ENCODE measurements around the gene DOCK1.
"Not testable (repeated sequence)": the region's sequence is repeated elsewhere in the genome, so short reads cannot be mapped to it uniquely, and the experiment has no call there.

The DOCK1 gene

DNA sequence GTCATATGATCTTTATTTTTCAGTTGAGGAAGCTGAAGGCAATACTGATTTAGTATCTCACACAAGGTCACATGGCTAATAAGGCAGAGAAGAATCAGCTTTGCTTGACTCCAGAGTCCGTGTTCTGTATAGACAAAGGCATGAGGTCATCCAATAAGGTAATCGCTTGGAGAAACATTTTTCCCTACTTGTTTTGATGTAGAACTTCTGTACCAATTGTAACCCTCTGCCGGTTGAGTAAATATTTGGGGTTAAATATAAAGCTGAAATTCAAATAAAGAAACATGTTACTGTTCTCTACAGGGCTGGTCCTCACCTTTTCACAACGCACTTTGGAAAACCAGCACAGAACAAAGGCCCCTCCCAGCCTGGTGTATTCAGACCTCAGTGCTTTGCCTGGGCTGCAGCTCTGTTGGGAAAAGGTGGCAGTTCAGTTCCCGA lies 374.1 kb downstream of the DOCK1 start:
- no peak for DNase-seq (ENCODE audit: low spot score)

DNA sequence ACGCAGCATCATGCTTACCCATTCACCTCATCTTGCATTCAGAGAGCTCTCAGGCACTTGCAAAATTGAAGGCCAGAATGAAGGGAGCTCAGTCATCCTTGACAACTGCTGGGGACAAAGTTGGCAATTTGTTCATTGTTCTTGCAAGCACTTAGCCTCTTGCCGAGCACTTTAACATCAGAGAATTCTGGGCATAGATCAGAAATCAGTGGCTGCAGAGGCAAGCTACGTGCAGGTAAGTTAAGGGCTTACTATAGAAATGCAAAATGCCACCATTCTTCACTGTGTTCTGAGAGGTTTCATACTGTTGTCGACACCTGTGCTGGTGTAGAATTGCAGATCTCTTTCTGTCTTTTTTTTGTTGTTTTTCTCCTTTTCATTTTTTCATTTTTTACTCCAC lies 375.2 kb downstream of the DOCK1 start:
- DNase-seq (ENCODE audit: low spot score), result no peak

DNA sequence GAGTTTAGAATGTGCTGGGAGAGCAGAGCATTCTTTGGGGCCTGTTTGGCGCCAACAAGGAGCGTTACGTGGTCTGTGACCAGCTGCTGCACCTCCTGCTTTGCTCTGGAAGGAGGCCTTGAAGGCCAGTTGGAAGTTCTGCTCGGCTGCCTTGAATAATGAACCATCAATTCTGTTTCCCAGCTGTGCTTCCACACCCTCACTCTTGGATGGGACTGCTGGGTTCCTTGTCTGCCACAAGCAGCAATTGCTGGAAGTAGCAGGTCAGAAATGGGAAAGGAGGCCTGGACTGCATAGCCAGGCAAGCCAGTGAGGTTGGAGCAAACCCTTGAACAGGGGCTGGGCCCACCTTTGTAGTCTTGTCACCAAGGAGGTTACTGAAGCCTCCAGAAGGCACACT lies 377.8 kb downstream of the DOCK1 start:
- DNase-seq (ENCODE audit: low spot score), result no peak

DNA sequence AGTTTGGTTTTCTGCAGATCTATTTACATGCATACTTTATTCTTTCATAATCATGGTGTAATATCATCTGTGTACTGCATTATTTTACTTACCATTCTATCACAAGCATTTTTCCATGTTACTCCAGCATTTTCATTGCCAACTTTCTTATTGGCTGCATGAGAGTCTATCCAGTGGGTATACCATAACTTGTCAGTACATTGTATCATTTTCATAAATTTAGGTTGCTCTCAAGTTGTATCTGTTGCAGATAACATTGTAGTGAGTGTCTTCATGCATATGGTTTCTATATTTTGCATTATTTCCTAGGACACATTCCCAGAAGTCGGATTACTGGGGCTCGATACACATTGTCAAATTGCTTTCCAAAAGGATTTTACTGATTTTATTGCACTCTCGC lies 378.3 kb downstream of the DOCK1 start:
- no peak for DNase-seq (ENCODE audit: low spot score)

DNA sequence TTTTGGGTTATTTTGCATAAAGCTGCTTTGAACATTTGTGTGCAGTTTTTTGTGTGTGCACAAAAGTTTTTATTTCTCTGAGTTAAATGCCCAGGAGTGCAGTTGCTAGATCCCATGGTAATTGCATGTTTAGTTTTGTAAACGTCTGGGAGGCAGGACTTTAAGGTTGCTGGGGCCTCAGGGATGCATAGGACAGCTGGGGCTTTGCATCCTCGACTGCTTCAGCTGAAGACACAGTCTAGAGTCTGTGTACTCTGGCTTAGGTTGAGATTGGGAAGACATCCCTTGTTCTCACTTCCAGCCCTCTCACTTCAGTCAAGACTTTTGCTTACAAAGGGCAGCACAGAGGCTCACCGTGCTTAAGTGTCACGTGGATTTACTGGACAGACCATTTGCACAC lies 385.6 kb downstream of the DOCK1 start:
- no peak for DNase-seq (ENCODE audit: low spot score)

DNA sequence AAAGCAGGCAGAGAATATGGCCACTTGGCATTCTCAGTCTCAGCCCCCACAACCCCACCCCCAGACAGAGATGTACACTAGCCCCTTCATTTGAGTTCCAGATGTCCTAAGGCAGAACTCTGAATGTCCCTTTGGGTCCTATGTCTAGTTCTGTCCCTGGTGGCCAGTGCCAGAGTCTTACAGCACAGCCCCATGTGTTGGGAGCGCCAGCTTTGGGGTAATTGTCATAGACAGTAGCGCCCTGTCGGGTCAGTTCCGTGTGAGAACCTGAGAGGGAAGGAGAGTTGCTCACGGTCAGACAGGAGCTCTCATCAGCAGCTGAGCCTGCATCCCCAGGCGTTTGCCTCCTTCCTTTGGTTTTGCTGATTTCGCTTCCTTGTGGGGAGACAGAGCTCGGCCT lies 386.1 kb downstream of the DOCK1 start:
- DNase-seq (ENCODE audit: low spot score), result no peak

DNA sequence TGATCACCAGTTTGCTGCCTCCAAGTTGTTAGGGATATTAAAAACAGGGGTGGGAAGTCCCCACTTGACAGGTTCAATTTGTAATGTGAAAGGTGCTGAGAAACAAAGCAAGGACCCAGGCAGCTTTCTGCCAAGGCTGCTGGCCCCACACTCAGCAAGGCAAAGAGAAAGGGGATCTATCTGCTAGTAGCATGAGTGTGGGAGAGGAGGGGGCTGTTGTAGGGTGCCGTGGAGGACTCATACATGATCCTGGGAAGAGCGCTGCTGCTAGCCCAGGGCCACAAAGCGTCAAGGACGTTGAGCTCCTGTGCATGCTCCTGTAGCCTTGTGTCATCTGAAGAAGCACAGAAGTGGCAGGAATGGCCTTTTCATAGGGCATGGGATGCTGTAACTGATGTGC lies 387.7 kb downstream of the DOCK1 start:
- no peak for DNase-seq (ENCODE audit: low spot score)

DNA sequence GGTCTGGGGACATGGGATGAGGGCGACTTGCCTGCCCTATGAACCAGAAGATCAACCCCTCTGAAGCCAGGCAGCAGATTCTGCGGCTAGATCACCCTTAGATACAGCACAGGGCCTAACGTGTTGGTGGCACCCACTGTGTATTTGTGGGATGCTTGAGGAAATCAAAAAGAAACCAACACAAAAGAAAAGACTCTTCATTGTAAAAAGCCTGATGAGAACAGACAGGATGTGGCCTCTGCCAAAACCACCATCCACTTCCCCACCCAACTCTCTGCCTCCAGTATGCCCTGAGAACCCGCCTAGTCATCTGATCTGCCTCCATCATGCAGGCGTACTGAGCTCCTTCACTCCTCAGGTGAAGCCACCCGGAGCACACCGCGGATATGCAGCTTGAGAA lies 388.4 kb downstream of the DOCK1 start:
- no peak for DNase-seq (ENCODE audit: low spot score)

DNA sequence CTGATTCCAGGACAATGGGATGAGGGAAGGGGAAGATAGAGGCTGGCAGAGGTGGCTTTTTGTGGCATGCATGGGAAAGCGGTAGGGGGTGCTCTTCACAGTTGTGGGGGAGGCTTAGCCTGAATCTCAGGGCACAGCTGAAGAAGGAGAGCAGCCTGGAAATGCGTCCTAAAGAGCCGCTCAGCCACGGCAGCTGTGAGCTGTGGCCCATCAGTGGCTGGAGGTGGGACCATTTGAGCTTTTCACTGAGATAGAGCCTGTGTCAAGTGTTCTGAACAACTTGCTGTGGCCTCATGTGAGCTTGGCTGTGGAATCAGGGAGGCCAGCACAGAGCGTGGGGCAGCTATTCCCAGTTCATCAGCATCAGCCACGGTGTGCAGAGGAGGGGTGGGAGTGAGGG lies 391.5 kb downstream of the DOCK1 start:
- no peak for DNase-seq (ENCODE audit: low spot score)

DNA sequence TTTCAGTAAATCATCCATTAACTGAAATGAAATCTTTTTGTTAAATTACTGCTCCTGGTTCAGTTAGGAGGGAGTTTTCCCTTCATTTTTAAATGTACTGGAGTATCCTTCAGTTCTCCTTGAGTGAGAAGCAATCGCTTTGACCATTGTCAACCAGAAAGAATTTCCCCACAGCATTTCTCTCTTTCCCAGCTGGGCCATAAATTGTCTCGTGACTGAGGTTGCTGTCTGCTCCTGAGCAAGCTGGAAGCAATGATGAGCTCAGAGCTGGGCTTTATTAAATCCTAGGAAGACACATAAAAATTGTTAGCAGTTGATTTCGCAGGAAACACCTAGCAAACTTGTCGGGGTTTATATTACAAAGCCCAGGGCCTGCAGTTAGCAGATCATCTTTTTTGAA lies 393.2 kb downstream of the DOCK1 start:
- no peak for DNase-seq (ENCODE audit: low spot score)

DNA sequence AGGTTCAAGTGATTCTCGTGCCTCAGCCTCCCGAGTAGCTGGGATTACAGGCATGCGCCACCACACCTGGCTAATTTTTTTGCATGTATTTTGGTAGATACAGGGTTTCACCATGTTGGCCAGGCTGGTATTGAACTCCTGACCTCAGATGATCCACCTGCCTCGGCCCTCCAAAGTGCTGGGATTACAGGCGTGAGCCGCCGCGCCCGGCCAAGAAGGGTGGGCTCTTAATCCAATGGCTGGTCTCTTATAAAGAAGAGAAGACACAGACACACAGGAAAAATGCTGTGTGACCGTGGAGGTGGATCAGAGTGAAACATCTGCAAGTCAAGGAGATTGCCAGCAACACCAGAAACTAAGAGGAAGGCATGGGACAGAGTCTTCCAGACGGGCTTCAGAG lies 394.0 kb downstream of the DOCK1 start:
- not testable (repeated sequence) for DNase-seq (ENCODE audit: low spot score)

DNA sequence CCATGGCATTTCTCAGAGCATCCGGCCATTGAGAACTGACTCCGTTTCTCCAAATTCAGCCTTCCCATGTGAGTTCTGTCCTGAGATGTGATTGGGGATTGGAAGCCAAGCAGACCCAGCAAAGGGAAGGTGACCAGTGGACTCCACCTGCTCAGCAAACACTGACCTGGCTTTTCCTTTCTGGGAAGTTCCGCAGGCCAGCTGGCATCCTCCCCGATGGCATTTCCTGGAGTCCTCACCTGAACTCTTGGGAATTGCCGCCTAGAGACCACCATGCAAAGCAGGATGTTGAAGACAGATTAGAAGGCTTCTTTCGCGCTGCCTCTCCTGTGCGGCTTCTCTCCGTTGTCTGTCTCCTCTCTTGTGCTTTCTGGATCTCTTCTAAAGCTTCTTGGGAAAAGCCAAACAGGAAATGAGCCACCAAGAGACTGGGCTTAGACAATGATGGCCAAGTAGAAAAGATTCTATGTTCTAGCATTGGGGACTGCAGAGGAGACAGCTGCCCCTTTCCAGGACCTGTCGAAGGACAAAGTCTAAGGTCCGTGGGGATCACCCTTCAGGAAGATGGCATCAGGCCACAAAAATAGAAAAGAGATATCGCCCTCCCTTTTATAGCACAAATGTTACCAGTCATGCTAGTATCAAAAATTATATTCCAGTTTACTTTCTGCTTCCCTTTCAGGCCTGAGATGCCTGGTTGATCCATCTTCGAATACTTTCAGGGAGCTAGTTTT lies 394.9 kb downstream of the DOCK1 start:
- DNase-seq (ENCODE audit: low spot score), result no peak

DNA sequence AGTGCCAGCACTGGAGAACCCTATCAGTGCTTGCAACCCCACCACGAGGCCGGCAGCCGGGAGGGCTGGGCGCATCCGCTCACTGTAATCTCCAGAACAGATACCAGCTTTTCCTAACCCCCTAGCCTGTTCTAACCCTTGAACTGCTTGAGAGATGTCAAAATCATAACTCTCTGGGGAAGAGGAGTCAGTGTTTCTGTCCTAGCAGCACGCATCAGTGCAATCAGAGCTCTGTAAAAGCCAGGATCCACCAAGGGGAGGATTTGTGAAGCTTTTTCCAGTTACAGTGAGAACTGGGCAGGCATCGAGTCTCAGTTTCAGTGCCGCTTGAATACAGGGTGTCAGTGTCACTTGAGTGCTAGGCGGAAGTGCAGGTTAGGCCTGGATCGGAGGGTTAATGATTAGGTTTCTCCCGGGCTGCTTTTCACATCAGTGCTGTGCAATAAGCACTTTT lies 395.7 kb downstream of the DOCK1 start:
- no peak for DNase-seq (ENCODE audit: low spot score)

DNA sequence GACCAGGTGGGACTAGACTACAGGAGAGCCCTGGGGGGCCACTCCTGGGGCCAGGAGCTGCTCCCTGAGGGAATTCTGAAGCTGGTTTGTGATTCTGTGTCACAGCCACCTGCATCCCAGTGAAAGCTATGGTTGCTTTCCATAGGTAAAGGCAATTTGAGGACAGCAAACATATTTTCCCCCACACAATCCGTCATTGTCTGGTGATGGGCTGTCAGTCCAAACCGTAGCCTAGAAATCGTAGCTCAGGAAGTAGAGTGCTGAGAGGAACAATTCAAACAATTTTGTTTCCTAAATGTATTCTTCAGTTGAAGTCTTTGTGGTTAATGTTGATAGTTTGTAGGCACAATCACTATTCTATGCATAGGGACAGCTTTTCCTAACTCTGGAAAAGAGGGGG lies 397.1 kb downstream of the DOCK1 start:
- DNase-seq (ENCODE audit: low spot score), result no peak

DNA sequence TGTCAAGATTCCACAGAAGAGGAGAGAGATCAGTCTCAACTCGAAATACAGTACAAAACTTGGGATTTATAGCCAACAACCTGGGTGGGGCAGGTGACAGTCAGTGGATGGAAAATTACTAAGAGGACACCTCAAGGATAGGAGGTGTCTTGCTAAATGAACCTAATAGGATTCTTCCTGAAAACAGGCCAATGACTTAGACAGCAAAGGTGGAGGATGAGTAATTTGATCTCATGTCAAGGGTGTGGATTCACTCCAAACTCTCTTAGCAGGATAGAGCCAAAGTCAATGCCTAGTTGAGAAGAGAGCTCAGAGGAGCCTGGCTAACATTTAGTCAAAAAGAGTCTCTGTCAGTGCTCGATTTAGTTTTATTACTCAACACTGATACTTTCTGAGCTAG lies 397.9 kb downstream of the DOCK1 start:
- no peak for DNase-seq (ENCODE audit: low spot score)

DNA sequence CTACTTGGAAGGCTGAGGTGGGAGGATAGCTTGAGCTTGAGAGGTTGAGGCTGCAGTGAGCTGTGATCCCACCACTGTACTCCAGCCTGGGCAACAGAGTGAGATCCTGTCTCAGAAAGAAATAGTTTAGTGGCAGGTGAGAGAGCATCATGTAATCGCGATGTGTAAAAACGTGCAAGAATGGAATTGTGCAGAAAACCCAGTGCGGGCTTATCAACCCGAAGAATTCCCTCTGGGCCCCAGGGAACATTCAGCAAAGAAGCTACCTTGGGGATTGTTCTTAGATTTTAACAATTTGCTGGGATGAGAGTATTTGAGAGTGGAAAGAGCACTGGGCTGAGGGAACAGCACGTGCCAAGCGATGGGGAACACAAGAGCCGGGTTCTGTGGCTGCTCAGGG lies 398.5 kb downstream of the DOCK1 start:
- no peak for DNase-seq (ENCODE audit: low spot score)

DNA sequence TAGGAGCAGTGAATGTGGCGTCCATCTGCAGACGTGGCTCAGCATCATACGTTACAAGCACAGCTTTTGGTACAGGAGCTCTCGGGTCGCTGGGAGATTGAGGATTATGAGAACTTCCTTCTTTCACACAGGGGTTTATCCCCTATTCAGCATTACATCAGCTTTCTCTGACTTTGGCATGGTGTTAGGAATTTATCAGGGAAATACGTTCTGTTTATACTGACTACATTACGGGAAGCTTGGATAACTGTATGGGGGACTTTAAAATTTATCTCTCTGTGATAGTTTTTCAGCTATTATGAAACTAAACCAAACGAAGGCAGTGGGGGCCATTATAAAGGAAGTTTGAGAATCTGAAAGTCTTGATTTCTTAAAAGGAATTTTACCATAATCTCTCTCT lies 401.3 kb downstream of the DOCK1 start:
- no peak for DNase-seq (ENCODE audit: low spot score)

DNA sequence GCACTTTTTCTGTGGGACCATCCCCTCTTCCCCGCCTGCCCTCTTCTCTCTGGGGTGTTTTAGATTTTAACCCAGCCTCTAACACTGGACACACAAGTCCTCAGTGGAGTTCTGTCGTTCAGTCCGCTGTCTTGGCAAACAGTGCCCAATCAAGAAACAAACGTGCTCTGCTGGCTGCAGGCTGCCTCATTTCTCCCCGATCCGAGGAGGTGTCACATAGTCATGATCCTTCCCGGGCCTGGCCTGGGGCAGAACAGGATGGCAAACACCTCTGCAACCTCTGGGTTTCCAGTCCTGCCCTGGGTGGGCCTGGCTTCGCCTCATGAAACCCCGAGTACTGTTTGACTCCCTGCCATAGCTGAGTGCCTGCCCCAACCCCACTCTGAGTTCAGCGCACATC lies 402.1 kb downstream of the DOCK1 start:
- no peak for DNase-seq (ENCODE audit: low spot score)

DNA sequence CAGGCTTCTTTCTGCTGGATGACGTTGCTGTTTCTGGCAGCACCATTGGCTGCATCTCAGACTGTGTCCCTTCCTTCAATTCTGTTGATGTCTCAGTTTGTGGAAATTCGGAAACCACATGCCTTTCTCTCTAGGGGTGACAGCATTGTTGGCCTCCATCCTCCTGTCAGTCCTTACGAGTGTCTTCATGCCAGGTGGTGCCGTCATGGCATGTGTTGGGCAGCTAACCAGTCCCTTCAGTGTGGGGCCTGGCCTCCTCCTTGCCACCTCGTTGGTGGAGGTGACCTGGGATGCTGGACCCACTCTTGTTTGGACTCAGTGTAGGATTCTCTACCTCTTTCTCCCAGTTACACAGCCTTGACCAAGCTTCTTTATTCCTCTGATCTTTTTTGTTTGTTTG lies 402.8 kb downstream of the DOCK1 start:
- DNase-seq (ENCODE audit: low spot score), result no peak

DNA sequence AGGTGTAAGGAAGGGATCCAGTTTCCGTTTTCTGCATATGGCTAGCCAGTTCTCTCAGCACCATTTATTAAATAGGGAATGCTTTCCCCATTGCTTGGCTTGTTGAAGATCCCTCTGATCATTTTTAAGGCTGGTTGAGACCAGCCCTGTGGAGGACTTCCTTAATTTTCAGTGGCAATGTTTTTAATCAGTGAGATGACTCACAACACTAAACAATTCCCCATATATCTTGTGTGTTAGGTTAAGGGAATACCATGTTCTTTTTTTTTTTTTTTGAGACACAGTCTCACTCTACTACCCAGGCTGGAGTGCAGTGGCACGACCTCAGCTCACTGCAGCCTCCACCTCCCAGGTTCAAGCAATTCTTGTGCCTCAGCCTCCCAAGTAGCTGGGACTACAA lies 404.4 kb downstream of the DOCK1 start:
- not testable (repeated sequence) for DNase-seq (ENCODE audit: low spot score)

DNA sequence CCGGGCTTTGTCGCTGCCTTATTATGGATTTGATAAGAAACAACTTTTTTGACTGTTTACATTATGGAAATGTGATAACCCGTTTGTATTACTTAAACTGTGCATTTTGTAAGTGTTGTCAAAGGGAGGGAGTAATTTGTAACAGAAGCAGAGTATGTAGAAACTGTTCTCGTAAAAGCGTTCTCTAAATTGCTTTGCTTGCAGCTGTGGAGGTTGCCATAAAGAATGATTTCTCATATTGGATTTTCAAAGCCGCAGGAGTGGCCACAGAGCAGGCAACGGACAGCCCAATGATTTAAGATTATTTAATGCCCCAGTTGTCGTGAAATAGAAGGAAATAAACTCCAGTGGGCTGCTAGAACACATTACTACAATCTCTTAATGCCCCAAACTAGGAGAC lies 405.2 kb downstream of the DOCK1 start:
- no peak for DNase-seq (ENCODE audit: low spot score)

DNA sequence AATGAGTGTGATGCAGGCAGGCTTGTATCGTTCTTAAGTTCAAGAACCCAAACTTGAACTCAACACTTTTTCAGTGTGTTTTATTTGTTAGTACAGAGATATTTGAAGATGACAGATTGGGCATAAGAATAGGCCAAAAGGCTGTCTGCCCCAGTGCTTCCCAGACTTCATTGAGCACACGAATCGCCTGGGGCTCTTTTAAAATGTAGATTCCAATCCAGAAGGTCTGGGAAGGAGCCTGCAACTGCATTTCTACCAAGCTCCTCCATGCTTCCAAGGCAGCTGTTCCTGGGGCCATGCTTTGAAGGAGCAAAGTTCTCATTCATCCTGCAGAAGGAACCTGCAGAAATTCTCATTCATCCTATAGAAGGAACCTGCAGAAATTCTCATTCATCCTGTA lies 405.7 kb downstream of the DOCK1 start:
- no peak for DNase-seq (ENCODE audit: low spot score)

DNA sequence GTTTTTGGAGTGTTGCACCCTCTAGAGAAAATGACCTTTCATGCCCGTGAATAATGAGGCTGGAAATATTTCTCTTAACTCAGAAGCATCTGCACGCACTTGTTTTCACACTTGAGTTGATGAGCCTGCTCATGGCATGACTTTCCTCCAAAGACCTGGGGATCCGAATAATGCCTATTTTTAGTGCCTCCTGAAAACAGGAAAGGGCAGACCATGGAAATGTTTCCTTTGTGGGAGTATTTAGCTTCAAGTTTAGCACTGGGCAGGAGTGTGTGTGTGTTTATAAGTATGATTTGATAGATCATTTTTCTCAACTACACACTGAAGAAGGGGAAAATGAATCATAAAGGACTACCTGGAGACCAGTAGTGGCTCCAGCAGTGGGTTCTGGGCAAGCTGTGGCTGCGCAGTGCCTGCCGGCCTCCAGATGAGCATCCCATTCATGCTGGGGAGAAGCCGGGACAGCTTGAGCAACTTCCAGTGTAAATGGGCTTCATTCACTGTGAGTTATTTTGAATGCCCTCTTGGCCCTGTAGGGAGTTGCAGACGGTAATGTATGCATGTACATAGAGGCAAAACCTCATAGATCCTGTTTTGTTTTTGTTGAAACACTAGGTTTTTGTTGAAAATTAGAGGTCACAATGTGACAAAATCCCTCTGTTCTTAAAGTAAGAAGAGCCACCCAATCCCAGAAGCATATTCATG lies 408.9 kb downstream of the DOCK1 start:
- no peak for DNase-seq (ENCODE audit: low spot score)

DNA sequence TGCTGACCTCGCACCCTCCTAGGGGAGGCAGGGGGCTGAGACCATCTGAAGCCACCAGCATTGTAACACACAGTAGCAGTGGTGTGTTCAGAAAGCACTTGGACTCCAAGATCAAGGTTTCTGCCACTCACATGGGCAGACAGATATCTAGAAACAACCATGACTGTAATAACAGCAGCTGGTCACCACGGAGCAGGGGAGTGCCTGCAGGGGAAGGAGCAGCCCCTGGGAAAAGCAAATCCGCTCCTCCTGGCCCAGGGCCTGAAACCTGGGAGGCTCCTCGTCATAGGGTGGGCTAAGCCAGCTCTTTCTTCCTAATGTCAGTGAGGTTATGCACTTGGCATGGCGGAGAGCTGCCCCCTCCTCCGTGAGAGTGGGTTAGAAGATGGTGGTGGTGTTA lies 409.6 kb downstream of the DOCK1 start:
- DNase-seq (ENCODE audit: low spot score), result no peak
